Stimulated activated naive CD4-positive, alpha-beta T cell (primary cell): ENCODE data around the gene FGFRL1.

ENCODE experiments used
- DNase-seq, 6 experiments: peaks; one replicate each; lab custom pipeline; 2025; lab: John Stamatoyannopoulos, UW

Gene FGFRL1

GRCh38 chr4:1075225-1075624, 63.8 kb downstream of the FGFRL1 start:
- no peak for DNase-seq

DNA sequence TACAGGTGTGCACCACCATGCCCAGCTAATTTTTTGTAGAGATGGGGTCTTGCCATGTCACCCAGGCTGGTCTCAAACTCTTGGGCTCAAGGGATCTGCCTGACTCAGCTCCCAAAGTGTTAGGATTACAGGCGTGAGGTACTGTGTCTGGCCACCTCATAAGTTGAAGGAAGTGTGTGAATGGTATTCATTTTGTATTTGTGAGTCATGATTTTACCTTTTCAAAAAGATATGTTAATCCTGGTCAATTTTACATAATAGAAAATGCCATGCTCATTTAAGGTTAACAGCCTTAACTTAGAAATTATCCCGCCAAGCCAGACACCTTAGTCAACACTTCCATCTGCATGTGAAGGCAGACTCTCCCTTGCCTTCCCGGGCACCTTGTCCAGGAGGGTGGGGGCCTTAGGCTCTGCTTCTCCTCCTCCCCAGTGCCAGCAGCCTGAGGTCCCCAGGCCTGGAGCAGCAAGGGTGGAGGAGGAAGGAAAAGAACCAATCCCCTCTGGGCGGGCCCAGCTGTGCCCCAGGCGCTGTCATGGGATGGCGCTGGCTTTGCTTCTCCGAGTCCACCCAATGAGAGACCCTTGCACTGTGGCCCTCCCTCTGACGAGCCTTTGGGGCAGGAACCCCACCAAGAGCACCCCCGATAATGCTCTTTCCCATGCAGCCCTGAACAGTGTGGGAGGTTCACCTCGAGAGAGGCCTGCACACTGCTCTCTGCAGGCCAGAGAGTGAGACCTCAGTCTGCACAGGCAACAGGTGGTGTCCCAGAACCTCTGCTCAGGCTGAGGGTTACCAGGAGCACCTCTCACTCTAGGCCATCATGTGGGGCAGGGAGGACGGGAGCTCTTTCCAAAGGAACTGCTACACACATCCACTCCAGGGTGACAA, 64.6 kb downstream of the FGFRL1 start:
- no peak for DNase-seq
